CD4-positive, alpha-beta T cell (primary cell): ENCODE measurements around the gene TAL2. TPM values are rescaled to one million over a fixed set of nuclear protein-coding genes. Genes with fewer than 3 reads are reported as not detected.
"Not testable (repeated sequence)": the region's sequence is repeated elsewhere in the genome, so short reads cannot be mapped to it uniquely, and the experiment has no call there.

Experiments used
- ATAC-seq: fragments of 200-7000 bp; cut with Tn5 transposase; one replicate; pipeline ENCODE4 v1.10.0; 2022; ENCODE audit warnings: mild to moderate bottlenecking; ENCODE audit not compliant: poor library complexity
- CTCF ChIA-PET: fragments of 350-600 bp; sonication (Branson Sonifier 250); formaldehyde crosslinking; loops from one replicate; lab custom pipeline; 2021; ENCODE audit warnings: antibody characterized with exemption, inconsistent platforms; lab: Charles Lee
- POLR2A ChIA-PET: fragments of 350-600 bp; sonication (Branson Sonifier 250); formaldehyde crosslinking; loops from one replicate; lab custom pipeline; 2021; ENCODE audit warnings: antibody characterized with exemption, inconsistent platforms; lab: Charles Lee
- DNase-seq, 14 experiments: peaks; one replicate each; pipeline ENCODE4 v3.0.0-alpha.2; 2013 to 2020; ENCODE audit warnings: mixed read lengths in 2 of 14
- H3K27ac ChIP-seq, 2 donors: one replicate each; pipeline versions ENCODE4 v1.5.1 to v1.7.0; 2013; ENCODE audit warnings: low read length in 2 of 2, low read depth in 1 of 2, mild to moderate bottlenecking in 1 of 2
- H3K27me3 ChIP-seq, 2 experiments: 1 replicate in 1 of 2; 2 replicates in 1 of 2; pipeline versions ENCODE4 v1.6.1 to v1.7.0; 2013; ENCODE audit warnings: low read length in 2 of 2, control low read depth in 1 of 2, mild to moderate bottlenecking in 1 of 2, moderate library complexity in 1 of 2; ENCODE audit not compliant: insufficient read depth in 2 of 2, control insufficient read depth in 1 of 2
- H3K36me3 ChIP-seq: one replicate; pipeline ENCODE4 v1.6.1; 2013; ENCODE audit warnings: low read length, control low read depth; ENCODE audit not compliant: insufficient read depth
- H3K4me1 ChIP-seq: one replicate; pipeline ENCODE4 v1.6.1; 2013; ENCODE audit warnings: low read length, control low read depth; ENCODE audit not compliant: insufficient read depth
- H3K4me3 ChIP-seq: one replicate; pipeline ENCODE4 v1.5.1; 2013; ENCODE audit warnings: mild to moderate bottlenecking, low read length, moderate library complexity
- H3K9me3 ChIP-seq, 2 experiments: 1 replicate in 1 of 2; 2 replicates in 1 of 2; pipeline versions ENCODE4 v1.6.1 to v1.7.0; 2013; ENCODE audit warnings: low read length in 2 of 2, mild to moderate bottlenecking in 2 of 2, control low read depth in 1 of 2, moderate library complexity in 1 of 2; ENCODE audit not compliant: control insufficient read depth in 1 of 2, insufficient read depth in 1 of 2
- H3K27ac Mint-ChIP-seq: one replicate; pipeline ENCODE4 v1.8.0; 2020; ENCODE audit warnings: mixed read lengths
- H3K27me3 Mint-ChIP-seq: one replicate; pipeline ENCODE4 v1.8.0; 2021; ENCODE audit warnings: mixed read lengths
- H3K36me3 Mint-ChIP-seq: one replicate; pipeline ENCODE4 v1.8.0; 2021; ENCODE audit warnings: low read depth, mixed read lengths
- H3K4me1 Mint-ChIP-seq: one replicate; pipeline ENCODE4 v1.8.0; 2021; ENCODE audit warnings: low read depth, mixed read lengths
- H3K4me3 Mint-ChIP-seq: one replicate; pipeline ENCODE4 v1.8.0; 2020; ENCODE audit warnings: mild to moderate bottlenecking, mixed read lengths
- H3K9me3 Mint-ChIP-seq: one replicate; pipeline ENCODE4 v1.8.0; 2020; ENCODE audit warnings: mixed read lengths
- CTCF ChIP-seq: fragments of 200-600 bp; IDR thresholded peaks from one replicate; pipeline ENCODE4 v1.8.0; 2022; ENCODE audit warnings: antibody characterized with exemption, mild to moderate bottlenecking
- intact Hi-C, 2 experiments: fragments of 100-400 bp; cut with DNase I in 1 of 2; cut with micrococcal nuclease in 1 of 2; formaldehyde crosslinking; loops; one replicate each; pipeline versions ENCODE4 v1.15.1 to v1.9.0; 2023 to 2025; cut with DNase I, micrococcal nuclease
- total RNA-seq, 174 experiments: library from RNA in 2 of 174; stranded (reverse) in 2 of 174; gene quantifications; one replicate each; pipeline ENCODE4 v1.2.3 and lab custom pipeline; 2021 to 2026

Gene TAL2
- total RNA-seq, 2 experiments from 2014 or later, result not detected

GRCh38 chr9:105702207-105702606, 40.0 kb downstream of the TAL2 start:
- H3K9me3 ChIP-seq, result peaks cover 0 to 3% of the 10 kb centered on the region in 2 experiments
- H3K27me3 ChIP-seq, result no peaks in the 10 kb centered on the region
- ChIA-PET CTCF (no interaction called here), POLR2A (no interaction called here)
- Mint-ChIP-seq H3K27ac (no peak overlapping the region), H3K9me3 (no peaks in the 10 kb centered on the region), H3K27me3 (no peaks in the 10 kb centered on the region), H3K4me1 (peaks cover 38% of the 10 kb centered on the region), H3K36me3 (peaks cover 5% of the 10 kb centered on the region), H3K4me3 (no peak overlapping the region)
- H3K4me1 ChIP-seq, result no peaks in the 10 kb centered on the region
- H3K27ac ChIP-seq, result no peak overlapping the region
- no peak for DNase-seq
- ATAC-seq, result no peak
- intact Hi-C loops, result no loop called here
- no peak overlapping the region for H3K4me3 ChIP-seq
- no peak for TF ChIP-seq CTCF
- H3K36me3 ChIP-seq, result no peaks in the 10 kb centered on the region

DNA sequence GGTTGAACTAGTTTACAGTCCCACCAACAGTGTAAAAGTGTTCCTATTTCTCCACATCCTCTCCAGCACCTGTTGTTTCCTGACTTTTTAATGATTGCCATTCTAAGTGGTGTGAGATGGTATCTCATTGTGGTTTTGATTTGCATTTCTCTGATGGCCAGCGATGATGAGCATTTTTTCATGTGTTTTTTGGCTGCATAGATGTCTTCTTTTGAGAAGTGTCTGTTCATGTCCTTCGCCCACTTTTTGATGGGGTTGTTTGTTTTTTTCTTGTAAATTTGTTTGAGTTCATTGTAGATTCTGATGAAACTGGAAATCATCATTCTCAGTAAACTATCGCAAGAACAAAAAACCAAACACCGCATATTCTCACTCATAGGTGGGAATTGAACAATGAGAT, 41.4 kb downstream of the TAL2 start:
- H3K36me3 Mint-ChIP-seq, H3K9me3 Mint-ChIP-seq, intact Hi-C loops, H3K4me3 Mint-ChIP-seq, POLR2A ChIA-PET, CTCF ChIA-PET, DNase-seq, H3K27ac ChIP-seq, H3K27me3 Mint-ChIP-seq, H3K27ac Mint-ChIP-seq, H3K4me1 ChIP-seq, H3K9me3 ChIP-seq, H3K4me3 ChIP-seq, H3K27me3 ChIP-seq, H3K36me3 ChIP-seq, ATAC-seq: not testable (repeated sequence)
- H3K4me1 Mint-ChIP-seq, result peaks cover 42% of the 10 kb centered on the region

DNA sequence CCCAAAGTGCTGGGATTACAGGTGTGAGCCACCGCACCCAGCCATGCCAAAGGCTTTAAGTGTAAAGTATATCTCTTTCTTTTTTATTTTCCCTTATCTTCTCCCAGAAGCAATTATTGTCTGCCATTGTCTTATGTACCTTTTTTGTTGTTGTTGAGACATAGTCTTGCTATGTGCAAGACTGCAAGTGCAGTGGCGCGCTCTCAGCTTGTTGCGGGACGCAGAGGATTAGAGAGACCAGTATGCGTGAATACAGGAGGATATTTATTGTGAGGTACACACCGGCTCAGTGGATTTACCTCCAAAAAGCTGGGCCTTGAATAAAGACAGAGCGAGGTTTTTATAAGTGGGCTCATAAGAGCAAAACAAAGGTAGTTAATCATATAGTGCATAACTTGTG, 43.9 kb downstream of the TAL2 start:
- intact Hi-C loops, result no loop called here
- H3K27me3 ChIP-seq, result no peaks in the 10 kb centered on the region
- no peak overlapping the region for H3K4me3 Mint-ChIP-seq
- no peak for DNase-seq
- no peak overlapping the region for H3K27ac Mint-ChIP-seq
- H3K36me3 ChIP-seq, result peaks cover 4% of the 10 kb centered on the region
- no peak overlapping the region for H3K27ac ChIP-seq
- peaks cover 20% of the 10 kb centered on the region for H3K36me3 Mint-ChIP-seq
- ATAC-seq, result no peak
- no peak for TF ChIP-seq CTCF
- POLR2A ChIA-PET, result no interaction called here
- H3K9me3 ChIP-seq, result peaks cover 0 to 3% of the 10 kb centered on the region in 2 experiments
- H3K4me1 ChIP-seq, result no peaks in the 10 kb centered on the region
- peaks cover 20% of the 10 kb centered on the region for H3K4me1 Mint-ChIP-seq
- CTCF ChIA-PET, result no interaction called here
- H3K9me3 Mint-ChIP-seq, result no peaks in the 10 kb centered on the region
- H3K27me3 Mint-ChIP-seq, result no peaks in the 10 kb centered on the region
- H3K4me3 ChIP-seq, result no peak overlapping the region

- Mint-ChIP-seq H3K4me3 (peak overlapping the region; percentile 68), H3K27me3 (no peaks in the 10 kb centered on the region), H3K9me3 (no peaks in the 10 kb centered on the region), H3K36me3 (peaks cover 23% of the 10 kb centered on the region), H3K4me1 (peaks cover 15% of the 10 kb centered on the region), H3K27ac (peak overlapping the region; percentile 77)
- ATAC-seq, result no peak
- Histone ChIP-seq H3K4me3 (no peak overlapping the region), H3K4me1 (no peaks in the 10 kb centered on the region), H3K36me3 (peaks cover 4% of the 10 kb centered on the region), H3K27me3 (no peaks in the 10 kb centered on the region), H3K9me3 (no peaks in the 10 kb centered on the region), H3K27ac (no peak overlapping the region)
- CTCF ChIA-PET, result no interaction called here
- DNase-seq, result peak in 1 of 14 experiments; percentile 5
- no peak for TF ChIP-seq CTCF
- intact Hi-C loops, result no loop called here
- POLR2A ChIA-PET, result no interaction called here
These were observed 46.1 kb downstream of the TAL2 start for GRCh38 chr9:105708405-105708804.
